HepG2 (cell line): ENCODE measurements around the gene IGF1.

Source experiments
- RAD21 ChIP-seq: fragments of 450-650 bp; formaldehyde crosslinking; IDR thresholded peaks from 2 replicates; pipeline ENCODE4 v1.5.0; 2020; ENCODE audit warnings: mild to moderate bottlenecking
- ZNF510 ChIP-seq: sonication (generic); formaldehyde crosslinking; IDR thresholded peaks from 2 replicates; pipeline ENCODE4 v1.4.0; 2020; ENCODE audit warnings: low read depth, mild to moderate bottlenecking, missing genetic modification reagents
- ZZZ3 ChIP-seq: sonication (generic); formaldehyde crosslinking; IDR thresholded peaks from 2 replicates; pipeline ENCODE4 v1.4.0; 2020; ENCODE audit warnings: missing genetic modification reagents, mild to moderate bottlenecking, borderline replicate concordance
- TF ChIP-seq, protein P1 (sequence below): sonication (generic); formaldehyde crosslinking; IDR thresholded peaks from 2 replicates; pipeline ENCODE4 v1.5.0; 2020; ENCODE audit warnings: mild to moderate bottlenecking, missing genetic modification reagents, moderate library complexity

- TF ChIP-seq ZNF510 (CRISPR knock-in tag) (no peak), RAD21 (CRISPR knock-in tag) (no peak), ZZZ3 (CRISPR knock-in tag) (no peak)
- TF ChIP-seq, protein P1, sequence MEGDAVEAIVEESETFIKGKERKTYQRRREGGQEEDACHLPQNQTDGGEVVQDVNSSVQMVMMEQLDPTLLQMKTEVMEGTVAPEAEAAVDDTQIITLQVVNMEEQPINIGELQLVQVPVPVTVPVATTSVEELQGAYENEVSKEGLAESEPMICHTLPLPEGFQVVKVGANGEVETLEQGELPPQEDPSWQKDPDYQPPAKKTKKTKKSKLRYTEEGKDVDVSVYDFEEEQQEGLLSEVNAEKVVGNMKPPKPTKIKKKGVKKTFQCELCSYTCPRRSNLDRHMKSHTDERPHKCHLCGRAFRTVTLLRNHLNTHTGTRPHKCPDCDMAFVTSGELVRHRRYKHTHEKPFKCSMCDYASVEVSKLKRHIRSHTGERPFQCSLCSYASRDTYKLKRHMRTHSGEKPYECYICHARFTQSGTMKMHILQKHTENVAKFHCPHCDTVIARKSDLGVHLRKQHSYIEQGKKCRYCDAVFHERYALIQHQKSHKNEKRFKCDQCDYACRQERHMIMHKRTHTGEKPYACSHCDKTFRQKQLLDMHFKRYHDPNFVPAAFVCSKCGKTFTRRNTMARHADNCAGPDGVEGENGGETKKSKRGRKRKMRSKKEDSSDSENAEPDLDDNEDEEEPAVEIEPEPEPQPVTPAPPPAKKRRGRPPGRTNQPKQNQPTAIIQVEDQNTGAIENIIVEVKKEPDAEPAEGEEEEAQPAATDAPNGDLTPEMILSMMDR, result no peak
Observed at GRCh38 chr12:102444093-102444492, 36.3 kb downstream of the IGF1 start.
